Left colon (tissue), 2 donors: Measurements from ENCODE around the gene GADD45A. TPM values are rescaled to one million over a fixed set of nuclear protein-coding genes. Genes with fewer than 3 reads are reported as not detected.
"Not testable (repeated sequence)": the region's sequence is repeated elsewhere in the genome, so short reads cannot be mapped to it uniquely, and the experiment has no call there.

Experiments used
- ATAC-seq: fragments of 200-7000 bp; cut with Tn5 transposase; one replicate; pipeline ENCODE4 v1.9.1; 2020; ENCODE audit warnings: mild to moderate bottlenecking, moderate library complexity
- DNase-seq, 2 donors: peaks; one replicate each; pipeline ENCODE4 v3.0.0-alpha.2; 2020
- intact Hi-C, 2 donors: fragments of 100-400 bp; cut with DNase I in 1 of 2; cut with micrococcal nuclease in 1 of 2; formaldehyde crosslinking; loops; one replicate each; pipeline versions ENCODE4 v1.11.2 to v1.14.0; 2022; cut with DNase I, micrococcal nuclease
- long read RNA-seq: library from polyadenylated mRNA; unstranded; transcript quantifications from one replicate; pipeline ENCODE4 v2.0.0, GENCODE V29; 2021
- total RNA-seq, 2 donors: library from RNA; stranded (reverse); fragmentation: NEBNext Ultra II Directional; extraction: Animal tissue kit (Norgen Biotek cat#: 25700); gene quantifications; one replicate each; pipeline ENCODE4 v1.2.1, GENCODE V29; 2021
- donor health status: DM: no; HTN: no; CAD: no.
- donor health status: DM: yes; HTN: yes; CAD: no.

Gene GADD45A
- 10 to 100 TPM; 43.4 to 49.7 TPM for total RNA-seq
- long read RNA-seq, transcript GADD45A-202 (4 exons, 1,496 nt) = major isoform, 52 of 60 reads
- long read RNA-seq, partial matches to known transcripts = 4 of 60 reads
- long read RNA-seq, other reads (novel, unspliced or antisense) = 4 of 60 reads

DNA sequence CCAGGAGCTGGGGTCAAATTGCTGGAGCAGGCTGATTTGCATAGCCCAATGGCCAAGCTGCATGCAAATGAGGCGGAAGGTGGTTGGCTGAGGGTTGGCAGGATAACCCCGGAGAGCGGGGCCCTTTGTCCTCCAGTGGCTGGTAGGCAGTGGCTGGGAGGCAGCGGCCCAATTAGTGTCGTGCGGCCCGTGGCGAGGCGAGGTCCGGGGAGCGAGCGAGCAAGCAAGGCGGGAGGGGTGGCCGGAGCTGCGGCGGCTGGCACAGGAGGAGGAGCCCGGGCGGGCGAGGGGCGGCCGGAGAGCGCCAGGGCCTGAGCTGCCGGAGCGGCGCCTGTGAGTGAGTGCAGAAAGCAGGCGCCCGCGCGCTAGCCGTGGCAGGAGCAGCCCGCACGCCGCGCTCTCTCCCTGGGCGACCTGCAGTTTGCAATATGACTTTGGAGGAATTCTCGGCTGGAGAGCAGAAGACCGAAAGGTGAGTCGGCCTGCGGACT lies at the start of gene GADD45A:
Gene GADD45A, plus strand, starts transcription at position 135 of the 491 bp plus-strand sequence. Its CDS starts 294 bp downstream, at position 429.
- ATAC-seq (peak; percentile 82), DNase-seq (peak; percentile 97 to 100)
- intact Hi-C loops = loop anchor here in 1 of 2 donors (5.0 kb wide), 1 partner anchor 77 kb away; no protein-coding TSS in a partner anchor

DNA sequence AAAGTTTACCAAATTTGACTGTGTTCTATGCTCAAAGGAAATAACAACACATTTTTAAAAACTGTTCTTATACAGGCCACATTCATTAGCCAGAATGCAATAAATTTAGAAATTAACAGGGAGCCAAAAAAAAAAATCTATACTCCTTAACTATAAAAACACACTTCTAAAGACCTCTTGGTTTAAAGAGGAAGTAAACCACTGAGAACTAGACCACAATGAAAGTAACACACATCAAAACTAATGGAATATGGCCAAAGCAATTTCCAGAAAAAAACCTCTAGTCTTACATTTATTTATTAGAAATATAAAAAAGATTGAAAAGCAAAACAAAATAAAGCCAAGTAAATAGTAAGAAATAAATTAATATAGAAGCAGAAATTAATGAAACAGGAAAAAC lies 48.9 kb upstream of the GADD45A start:
- no peak for DNase-seq
- intact Hi-C loops = no loop called here
- no peak for ATAC-seq

GRCh38 chr1:67639361-67639760 lies 45.6 kb upstream of the GADD45A start:
- intact Hi-C loops = no loop called here
- no peak for ATAC-seq
- no peak for DNase-seq

- ATAC-seq = no peak
Measured at GRCh38 chr1:67642629-67643028, 42.4 kb upstream of the GADD45A start.

DNA sequence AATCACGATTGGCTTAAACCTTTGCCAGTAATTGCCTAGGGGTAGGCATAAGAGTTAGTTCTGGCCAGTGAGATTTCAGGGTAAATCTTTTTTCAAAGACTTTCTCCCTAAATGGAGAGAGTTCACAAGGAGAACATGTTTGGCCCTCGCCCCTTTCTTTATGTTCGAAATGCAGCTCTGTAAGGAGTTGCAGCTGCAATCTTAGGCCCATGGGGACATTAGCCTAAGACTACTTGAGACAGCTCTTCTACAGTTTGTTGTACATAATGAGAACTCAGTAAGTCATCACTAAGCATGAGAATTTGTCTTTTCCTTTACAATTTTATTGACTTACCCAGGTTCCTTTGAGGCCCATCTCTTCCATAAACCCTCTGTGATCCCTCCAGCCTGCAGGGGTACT lies 40.4 kb upstream of the GADD45A start:
- DNase-seq (no peak), ATAC-seq (no peak)
- intact Hi-C loops = no loop called here

More at GRCh38 chr1:67642629-67643028, 42.4 kb upstream of the GADD45A start:
- no peak for DNase-seq
- intact Hi-C loops = no loop called here

DNA sequence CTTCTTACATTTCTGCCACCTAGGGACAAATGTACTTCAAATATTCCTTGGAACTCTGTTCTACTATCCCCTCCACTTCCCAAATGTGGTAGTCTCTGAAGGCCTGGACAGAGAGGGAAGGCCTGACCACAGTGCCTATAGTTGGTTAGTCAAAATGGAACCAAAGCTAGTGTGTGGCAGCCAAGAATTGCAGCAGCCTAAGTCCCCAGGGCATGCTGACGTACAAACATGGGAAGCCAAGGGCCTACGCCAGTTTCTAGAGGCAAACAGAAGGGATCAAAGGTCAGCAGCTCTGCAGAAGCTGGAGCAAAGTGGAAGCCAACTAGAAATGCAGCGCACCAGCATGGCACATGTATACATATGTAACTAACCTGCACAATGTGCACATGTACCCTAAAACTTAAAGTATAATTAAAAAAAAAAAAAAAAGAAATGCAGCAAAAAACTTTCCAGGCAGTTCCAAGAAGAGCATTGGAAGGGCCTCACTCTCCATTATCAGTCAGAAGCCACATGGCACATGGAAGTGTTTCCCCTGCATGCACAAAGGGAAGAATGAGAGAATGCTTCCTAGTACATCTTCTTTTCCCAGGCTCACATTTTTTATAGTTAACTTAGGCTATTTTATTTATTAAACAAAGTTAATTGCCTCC lies 39.4 kb upstream of the GADD45A start:
- peak; percentile 92 for ATAC-seq
- intact Hi-C loops = no loop called here
- peak; percentile 53 to 59 for DNase-seq

DNA sequence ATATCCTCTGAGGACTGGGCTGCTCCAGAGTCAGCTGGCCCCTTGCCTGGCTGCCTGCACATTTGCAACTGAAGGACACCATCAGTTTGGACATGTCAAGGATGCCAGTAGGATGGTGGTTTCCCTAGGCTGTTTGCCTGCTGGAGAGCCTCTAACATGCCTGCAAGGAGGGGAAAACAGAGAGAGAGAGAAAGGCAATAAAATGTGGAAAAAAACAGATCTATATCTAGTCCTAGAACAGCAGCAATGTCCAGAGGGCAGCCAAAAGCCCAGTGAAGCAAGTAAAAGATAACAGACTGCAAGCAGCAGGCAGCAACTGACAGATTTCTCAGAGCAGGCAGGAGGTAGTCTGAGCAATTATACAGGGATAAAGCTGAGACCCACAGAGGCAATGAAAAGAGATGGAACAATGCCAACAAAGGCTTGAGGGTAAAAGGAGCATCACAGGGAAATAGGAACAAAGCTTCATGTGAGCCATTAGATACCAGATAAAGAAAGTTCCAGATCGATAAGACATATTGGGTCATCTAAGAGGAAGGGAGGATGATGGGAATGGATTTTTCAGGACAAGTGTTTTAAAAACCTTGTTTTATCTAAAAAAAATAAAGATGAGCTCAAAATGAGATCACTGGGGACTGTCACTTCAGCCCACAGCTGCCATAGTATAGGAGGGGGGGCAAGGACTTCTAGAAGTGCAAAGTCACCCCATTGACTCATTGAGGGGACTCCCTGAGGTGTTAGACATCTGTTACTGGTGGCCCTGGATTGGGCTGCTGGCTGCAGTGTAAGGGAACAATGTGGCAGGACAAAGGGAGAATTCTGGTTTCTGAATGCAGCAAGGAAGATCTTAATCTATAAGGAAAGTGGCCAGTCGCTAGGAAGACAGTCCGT lies 38.6 kb upstream of the GADD45A start:
- ATAC-seq = peak; percentile 24
- DNase-seq = peak in 1 of 2 donors; percentile 39
- intact Hi-C loops = no loop called here

DNA sequence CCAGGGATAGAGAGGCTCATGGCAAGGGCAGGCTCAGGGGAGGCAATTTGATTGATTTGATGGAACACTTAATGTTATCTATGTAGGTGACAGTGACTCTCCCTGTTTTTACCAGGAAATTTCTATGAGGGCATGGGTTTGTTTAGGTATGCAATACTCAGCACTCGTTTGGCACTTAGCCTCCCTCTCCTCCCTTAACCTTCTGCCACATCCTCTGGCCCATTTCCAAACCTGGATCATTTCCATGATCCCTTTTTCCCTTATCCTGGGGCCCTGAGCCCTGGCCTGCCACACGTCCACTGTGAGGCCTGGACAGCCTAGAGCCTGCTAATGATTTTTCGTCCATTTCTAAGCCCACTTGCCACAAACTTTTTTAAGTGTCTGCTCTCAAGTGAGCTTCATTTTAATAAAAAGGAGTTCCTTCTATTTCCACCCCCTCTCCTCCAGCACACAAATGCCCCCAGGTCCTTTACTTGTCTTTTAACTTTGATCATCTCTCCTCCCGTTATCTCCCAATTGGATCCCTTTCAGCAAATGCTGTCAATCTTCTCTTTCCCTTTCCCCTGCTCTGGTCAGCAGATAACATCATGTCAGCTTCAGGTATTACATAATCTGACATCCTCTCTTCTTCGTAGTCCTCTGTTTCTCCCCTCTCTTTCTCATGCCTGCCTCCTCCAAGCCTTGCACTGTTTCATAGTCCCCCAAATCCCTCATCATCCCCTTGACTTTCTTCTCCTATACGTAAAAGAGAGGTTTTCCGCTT lies 37.8 kb upstream of the GADD45A start:
- DNase-seq (no peak), ATAC-seq (peak; percentile 46)
- intact Hi-C loops = no loop called here

DNA sequence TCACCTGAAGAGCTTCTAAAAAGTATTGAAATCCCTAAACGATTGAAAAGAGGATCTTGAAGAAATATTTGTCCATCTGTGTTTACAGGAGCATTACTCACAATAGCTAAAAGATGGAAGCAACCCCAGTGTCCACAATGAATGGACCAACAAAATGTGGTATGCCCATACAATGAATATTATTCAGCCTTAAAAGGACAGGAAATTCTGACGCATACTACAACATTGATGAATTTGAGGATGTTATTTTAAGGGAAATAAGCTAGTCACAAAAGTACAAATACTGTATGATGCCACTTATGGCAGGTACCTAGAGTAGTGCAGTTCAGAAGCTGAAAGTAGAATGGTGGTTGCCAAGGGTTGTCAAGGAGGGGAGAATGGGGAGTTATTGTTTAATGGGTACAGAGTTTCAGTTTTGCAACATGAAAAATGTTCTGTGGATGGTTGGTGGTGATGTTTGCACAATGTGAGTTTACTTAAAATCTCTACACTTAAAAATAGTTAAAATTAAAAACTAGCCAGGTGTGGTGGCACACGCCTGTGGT lies 37.1 kb upstream of the GADD45A start:
- intact Hi-C loops = no loop called here
- DNase-seq (no peak), ATAC-seq (no peak)

DNA sequence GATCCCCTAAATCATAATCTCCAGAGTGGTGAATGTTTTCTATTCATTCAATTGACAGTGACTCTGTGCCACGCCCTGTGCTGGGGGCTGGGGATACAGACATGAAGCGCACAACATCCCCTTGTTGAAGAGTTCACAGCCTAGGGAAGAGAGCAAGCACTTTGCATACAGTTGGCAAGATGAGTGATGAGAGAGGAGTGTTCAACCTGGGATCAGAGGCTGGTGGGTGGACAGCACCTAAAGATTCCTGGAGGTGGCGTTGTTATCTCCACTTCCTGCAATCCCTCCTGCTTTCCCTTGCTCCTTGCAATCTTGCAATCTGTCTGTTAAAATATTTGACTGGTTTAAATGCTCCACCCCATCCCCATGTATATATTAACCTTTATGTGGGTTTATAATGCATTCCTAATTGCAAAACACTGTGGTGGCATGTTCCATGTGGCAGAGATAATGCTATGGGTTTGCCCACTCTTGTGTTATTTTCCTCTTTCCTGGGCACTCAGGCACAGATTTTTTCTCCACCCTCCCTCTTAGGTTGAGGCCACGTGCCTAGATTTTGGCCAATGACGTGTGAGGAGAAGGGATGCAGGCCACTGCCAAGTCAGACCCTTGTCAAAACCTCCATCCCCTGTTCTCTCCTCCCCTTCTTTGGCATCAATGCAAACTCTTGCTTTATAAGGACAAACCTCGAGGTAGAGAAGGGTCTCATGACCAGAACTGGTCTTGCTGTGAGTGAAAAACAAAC lies 36.2 kb upstream of the GADD45A start:
- DNase-seq (no peak), ATAC-seq (no peak)
- intact Hi-C loops = no loop called here

GRCh38 chr1:67650061-67650460 lies 34.9 kb upstream of the GADD45A start:
- intact Hi-C loops = no loop called here
- ATAC-seq (no peak), DNase-seq (no peak)

DNA sequence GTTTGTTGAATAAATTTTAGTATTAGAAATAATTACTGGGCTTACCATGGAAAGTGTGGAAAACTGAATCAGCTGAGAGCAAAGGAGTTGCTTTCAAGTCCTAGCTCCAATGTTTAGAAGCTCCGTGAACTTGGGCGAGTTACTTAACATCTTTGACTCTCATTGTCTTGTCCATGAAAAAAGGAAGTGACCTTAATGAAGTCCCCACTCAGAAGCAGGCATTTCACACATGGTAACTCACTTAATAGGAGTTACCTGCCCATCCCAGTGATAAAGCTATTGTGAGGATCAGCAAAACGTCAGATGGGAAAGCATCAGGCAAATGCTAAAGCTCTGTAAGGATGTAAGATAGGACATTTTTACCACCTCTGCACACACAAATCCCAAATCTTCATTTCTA lies 34.0 kb upstream of the GADD45A start:
- DNase-seq (no peak), ATAC-seq (no peak)
- intact Hi-C loops = no loop called here

DNA sequence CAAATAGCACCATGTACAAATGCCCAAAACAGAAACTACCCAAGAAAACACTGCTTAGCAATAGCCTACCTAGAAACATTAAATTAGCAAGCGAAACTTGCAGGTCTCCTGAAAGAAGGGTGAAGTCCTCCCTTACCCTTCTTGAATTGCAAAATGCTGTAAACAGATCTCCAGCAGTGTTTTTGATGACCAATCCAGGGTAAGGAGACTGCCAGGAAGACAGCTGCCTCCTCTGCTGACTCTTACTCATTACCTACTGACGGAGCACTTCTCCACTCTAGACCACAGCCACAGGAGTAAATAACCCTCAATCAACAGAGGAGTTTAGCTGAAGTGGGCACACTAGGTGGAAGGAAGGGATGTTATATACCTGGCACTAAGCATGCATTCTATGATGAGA lies 32.2 kb upstream of the GADD45A start:
- ATAC-seq = no peak
- intact Hi-C loops = no loop called here
- no peak for DNase-seq

GRCh38 chr1:67653304-67653703 lies 31.7 kb upstream of the GADD45A start:
- intact Hi-C loops = no loop called here
- ATAC-seq (no peak), DNase-seq (no peak)

GRCh38 chr1:67655581-67655980 lies 29.4 kb upstream of the GADD45A start:
- DNase-seq (no peak), ATAC-seq (no peak)
- intact Hi-C loops = no loop called here

- intact Hi-C loops, ATAC-seq: not testable (repeated sequence)
Measured at GRCh38 chr1:67657152-67657551, 27.8 kb upstream of the GADD45A start.

GRCh38 chr1:67659229-67659628 lies 25.8 kb upstream of the GADD45A start:
- ATAC-seq (no peak), DNase-seq (no peak)
- intact Hi-C loops = no loop called here

More at GRCh38 chr1:67657152-67657551, 27.8 kb upstream of the GADD45A start:
- DNase-seq = not testable (repeated sequence)

DNA sequence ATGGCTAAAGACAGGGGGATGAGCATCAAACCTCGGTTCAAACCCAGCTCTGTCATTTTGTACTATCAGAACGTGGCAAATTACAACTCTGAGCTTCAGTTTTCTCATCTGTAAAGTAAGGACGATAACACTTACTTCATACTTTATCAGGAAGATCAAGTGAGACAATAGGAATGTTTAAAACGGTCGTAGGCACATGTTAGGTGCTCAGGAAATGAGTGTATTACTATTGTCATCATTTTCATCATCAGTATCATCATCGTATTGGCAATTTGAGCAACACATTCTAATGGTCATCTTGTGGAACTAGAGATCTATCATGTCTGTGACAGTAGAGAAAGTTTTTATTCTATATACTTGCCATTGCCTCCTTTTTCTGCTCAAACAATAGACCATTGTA lies 22.1 kb upstream of the GADD45A start:
- intact Hi-C loops = no loop called here
- no peak for ATAC-seq
- no peak for DNase-seq
